NCI-H2107 treated with DMSO at 0.1 percent for 48 hours (cell line): Measurements from ENCODE around the gene PCSK6.

Experiments
- DNase-seq: peaks from one replicate; lab custom pipeline; 2025; ENCODE audit not compliant: unreplicated experiment; lab: John Stamatoyannopoulos, UW

Gene PCSK6

DNA sequence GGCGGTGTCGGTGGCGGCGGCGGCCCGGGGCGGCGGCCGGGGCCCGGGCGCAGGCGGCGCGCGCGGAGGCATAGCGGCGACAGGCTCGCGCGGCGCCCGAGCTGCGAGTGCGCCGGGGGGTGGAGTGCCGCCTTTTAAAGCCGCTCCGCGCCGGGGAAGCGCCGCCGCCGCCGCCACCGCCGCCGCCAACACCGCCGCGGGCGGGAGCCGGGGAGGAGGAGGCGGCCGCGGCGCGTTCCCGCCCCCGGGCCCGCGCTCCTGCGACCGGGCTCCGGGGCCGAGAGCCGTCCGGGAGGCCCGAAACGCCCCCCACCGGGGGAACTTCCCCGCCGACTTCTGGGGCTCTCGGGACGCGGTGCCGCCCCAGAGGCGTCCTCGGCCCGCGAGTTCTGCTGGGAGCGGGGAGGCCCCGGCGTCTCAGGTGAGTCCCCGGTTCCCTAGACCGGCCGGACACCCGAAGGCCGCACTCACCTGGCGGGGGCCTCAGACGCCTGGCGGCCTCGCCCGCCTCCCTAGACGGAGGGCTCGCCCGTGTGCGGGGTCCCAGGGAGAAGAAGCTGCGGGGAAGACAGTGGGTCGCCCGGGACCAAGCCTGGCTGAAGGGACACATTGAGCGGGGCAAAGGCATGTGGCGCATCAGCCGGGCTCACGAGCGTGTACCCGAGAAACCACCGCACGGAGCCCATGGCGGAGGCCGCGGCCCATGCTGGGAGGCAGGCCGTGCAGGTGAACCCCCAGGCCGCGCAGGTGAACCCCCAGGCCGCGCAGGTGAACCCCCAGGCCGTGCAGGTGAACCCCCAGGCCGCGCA is at the start of gene PCSK6:
TSS of gene PCSK6 (minus strand) at position 109 of the 809 bp plus-strand sequence. CDS start at position 72, 37 bp downstream.
- no peak for DNase-seq

DNA sequence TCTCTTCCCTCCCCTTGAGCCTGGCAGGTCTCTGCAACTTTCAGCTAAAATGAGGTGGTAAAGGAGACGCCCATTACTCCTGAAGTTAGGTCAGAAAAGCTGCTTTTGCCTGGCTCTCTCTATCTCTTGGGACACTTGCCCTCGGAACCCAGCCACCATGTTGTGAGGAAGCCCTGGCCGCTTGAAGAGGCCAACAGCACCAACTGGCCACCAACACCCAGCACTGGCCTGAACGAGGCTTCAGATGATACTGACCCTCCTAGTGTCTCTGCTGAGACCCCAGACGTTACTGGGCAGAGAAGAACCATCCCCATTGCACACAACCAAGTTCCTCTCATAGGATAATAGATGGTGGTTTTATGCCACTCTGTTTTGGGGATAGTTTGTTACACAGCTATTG is 49.5 kb upstream of the PCSK6 start:
- no peak for DNase-seq

DNA sequence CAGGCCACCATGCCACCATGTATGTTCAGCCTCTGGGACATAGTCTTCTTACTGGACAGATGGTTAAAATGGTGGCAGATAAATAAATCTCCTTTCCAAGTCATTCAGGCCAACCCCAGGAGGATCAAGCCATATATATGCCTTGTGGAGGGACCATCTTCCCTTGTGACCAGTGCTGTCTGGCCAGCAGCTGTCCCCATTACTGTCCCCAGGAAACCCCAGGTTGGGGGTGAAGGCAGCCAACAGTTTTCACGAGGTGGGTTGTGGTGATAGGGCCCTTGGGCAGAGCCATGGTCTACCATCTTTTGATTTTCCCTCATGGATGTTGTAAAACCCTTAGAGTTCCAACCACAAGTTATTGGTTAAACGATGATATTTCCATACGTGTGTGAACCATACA is 48.7 kb upstream of the PCSK6 start:
- DNase-seq, result no peak

DNA sequence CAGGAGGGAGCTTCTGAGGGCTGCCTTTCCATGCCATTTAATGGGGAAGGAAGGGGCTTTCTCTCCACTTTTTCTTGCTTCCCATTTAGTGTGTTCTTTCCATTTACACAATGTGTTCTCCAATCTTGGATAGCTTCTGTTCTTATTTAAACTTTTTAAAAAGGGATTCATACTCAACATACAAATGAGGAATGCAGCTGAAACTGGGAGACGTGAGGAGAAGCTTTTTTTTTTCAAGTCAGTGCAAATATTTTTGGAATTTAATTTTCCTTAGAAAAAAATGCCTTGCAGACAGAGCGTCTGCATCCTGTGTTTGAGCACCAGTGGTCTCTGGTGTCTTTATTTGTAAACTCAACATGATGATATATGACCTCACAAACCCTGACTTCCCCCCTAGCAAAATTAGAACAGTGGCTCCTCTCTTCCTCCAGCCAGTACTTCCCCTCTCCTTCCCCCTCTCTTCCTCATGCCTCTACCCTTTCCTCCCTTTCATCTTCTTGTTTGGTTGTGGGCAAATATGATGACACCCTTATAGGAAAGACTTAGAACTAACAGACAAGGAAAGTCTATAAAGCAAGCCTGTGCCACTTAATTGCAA is 48.1 kb upstream of the PCSK6 start:
- DNase-seq, result no peak

DNA sequence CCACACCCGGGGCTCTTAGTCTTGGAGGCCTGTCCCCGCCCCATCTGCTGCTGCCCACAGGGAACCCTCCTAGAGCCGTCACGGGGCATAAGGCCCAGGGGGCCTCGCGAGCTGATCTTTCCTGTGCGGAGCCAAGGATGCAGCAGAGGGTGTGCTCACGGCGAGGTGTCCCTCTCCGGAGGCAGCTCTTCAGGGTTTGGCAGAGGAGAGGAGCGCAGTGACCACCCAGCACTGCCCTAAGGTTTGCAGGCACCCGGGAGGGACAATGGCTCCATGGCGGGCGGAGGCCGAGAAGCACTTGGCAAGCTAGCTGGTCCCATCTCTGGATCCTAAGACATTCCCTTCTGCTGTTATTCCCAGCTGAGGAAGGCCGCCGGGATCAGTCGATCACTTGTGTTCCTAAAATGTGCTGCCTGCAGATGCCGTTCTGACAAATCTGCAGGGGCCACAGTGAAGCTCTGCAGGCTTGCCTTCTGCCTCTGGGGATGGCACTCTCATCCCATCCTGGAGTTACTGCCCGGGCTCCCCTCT is 47.4 kb upstream of the PCSK6 start:
- no peak for DNase-seq

DNA sequence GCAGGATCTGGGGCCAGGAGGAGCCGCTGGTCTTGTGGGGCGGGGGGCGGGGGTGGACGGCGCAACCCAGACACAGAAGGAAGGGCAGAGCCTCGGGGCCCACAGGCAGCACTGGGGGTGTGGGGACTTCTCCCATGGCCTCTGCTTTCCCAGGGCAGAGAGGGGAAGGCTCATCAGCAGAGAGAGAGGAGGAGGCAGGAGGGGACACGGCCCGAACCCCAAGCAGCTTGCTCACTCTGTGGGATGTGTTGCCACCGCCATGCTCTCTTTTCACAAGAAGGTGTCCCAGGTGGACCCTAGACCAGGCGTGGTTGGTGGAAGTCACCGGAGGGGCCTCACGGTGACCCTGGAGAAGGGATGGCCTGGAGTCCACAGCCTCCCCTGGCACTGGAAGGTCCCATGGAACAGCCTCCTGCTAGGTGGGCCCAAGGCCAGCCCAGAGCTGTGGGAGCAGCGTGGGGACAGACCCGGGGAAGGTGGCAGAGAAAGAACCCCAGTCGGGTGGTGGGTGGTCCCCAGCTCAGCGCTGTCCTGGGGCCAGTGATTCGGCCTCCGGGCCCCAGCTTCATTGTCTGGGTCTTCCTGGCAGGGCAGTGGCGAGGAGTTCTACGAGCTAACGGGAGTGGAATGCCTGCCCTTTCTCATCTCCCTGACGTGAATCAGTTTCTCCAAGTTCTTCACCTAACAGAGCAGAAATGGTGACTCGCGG is 46.8 kb upstream of the PCSK6 start:
- DNase-seq, result no peak

DNA sequence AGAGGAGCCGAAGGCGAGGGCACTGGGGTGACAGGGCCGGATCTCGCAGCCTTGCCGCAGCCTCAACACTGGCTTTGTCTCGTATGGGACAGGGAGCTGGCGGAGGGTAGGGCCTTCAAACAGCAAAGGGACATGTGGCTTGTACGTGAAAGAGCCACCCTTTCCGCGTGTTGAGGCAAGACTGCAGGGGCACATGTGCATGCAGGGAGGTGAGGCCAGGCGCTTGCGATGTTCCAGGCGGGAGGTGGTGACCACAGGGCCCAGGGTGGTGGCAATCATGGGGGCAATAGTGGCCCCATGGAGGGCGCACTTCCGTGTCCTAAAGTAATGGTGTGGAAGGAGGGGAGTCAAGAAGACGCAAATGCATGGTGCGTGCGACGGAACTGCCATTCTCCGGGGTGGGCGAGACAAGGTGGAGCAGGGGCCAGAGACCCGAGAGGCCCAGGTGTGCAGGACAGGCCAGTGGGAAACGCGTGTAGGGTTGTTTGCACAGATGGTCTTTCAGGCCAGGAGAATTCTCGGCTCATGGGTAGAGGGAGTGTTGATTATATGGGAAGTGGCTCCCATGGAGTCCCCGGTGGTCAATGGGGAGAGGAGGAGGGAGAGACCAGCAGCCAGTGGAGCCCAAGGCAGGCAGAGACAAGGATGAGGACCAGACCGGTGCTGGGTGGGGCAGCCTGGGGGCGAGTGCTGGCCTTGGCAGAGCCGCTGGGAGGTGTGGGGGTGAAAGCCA is 45.8 kb upstream of the PCSK6 start:
- DNase-seq, result no peak

DNA sequence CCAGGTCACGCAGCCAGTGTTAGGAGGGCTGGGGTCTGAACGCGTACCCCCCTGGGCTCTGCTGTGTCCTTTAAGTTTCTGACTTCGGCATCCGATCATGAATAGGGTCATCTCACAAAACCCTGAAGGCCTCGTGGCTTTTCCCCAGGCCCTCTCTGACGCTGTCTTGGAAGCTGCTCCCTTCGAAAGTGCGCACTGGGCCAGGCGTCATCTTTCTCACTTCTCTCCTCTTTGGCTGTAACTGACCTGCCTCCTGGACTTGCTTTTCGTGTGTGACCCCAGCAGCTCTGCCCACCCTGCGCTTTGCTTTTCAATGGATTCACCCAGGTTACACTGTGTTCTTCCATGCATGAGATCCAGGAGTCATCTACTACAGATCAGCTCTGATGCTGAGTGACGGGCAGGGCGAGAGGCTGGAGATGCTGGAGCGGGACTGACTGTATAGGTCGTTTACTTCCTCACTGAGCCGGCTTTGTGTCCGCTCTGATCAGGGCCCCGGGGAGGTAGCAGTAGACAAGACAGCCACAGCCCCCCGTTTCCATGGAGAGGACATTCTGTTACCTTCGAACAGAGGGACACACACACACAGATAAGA is 45.0 kb upstream of the PCSK6 start:
- DNase-seq, result no peak

DNA sequence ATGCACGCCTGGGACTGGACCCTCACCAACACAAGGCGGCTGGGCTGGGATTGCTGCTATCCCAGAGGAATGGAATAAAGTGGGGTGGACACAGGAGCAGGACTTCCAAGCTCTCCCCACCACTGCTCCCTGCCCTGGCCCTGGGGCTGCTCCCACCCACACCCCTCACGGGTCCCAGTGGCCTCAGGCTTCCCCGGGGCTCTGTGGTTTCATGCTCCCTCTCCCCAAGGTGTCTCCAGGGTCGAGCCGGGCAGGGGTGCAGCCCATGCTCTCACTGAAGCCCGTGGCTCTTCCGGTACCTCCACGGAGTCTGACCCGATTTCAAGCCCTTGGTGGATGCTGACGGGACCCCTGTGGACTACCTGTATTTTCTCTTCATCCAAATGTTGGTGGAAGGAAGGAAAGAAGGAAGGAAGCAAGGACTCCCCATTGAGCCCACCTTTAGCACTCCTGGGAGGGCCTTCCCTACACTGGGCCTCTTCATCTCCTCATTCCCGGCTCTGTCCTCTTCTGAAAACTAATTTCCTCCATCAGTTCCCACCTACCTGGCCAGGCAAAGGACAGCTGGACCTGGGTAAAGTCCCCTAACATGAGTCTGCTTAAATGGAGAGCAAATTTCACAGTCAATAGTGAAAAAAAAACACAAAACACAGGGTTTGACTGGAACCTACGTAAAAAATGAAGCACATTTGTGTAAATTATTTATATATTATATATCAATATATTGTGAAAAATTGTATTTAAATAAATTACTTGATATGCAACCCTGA is 44.0 kb upstream of the PCSK6 start:
- DNase-seq, result no peak

DNA sequence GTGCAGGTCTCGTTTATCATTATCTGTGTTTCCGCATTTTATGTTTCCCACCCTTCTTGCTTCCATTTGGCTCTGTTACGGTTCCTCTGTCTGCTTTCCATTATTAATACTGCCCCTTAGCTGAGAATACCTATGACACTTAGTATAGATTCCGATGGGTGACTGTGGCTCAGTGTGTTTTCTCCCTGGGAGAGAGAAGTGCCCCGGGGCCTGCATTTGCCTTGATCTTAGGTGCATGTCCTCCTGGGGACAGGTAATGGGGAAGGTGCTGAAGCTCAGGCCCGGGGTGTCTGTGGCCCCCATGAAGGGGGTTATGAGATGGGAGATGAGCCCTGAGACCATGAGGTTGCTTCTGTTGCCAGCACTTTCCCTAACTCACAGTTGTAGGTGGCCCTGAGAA is 43.4 kb upstream of the PCSK6 start:
- DNase-seq, result no peak

DNA sequence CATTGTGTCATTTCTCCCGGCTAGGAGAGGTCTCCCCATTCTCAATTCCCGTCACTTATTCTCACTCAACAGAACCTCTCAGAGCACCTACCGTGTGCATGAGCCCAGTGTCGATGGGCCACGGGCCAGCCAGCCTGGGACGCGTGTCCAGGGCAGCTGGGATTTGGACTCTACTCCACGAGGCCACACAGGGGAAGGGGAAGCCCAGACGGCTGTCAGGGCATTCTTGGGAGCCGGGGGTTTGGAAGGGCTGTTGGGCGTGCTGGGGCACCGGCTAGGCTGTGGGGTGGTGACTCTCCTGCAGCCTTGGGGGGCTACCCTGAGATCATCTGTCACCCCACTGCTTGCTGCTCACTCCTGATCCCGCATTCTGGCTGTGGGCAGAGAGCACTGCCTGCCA is 41.7 kb upstream of the PCSK6 start:
- no peak for DNase-seq

DNA sequence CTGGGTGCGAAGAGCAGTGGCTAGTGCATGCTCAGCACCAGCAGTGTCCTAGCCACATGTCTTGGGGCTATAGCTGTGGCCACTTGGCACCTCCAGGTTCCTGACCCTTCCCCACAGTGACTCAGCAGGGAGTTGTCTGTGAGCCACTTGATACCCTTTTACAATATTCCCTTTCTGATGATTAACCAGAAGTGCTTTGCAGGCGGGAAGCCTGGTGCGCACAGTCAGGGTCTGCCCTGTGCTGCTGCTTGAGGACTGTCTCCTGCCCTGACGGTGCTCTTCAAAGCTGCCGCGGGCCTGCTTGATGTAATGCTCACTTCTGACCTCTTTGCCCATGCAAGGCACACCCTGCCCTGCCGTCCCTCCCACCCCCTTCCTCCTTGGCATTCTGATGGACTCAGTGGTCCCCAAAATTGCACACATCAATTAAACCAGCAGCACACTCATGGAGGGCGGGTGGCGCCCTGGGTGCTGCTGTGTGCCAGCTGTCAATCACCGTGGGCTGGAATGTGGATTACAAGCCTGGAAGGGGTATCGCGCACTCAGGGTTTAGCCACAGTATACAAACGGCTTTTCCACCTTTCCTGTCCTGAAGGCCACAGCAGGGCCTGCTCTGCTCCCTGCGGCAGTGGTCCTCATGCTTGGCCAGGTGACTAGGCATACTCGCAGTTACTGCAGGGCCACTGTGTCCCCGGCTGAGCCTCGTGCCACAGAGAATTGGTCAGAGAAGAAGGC is 40.9 kb upstream of the PCSK6 start:
- DNase-seq, result no peak

DNA sequence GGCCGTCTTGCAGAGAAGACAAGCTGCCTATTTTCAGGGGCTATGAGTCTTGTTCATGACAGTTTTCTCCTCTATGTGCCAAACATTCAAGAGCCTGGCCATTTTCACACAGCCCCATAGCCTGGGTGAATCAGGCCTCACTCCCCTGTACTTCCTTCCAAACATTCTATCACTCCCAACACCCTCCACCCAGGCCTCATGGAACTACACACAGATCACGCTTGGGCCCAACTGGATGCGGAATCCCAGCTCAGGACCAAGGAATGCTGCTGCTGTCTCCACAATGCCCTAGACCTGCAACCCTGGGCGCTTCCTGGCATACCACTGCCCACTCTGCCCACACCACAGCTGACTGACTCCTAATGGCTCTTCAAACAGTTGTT is 39.4 kb upstream of the PCSK6 start:
- DNase-seq, result no peak

DNA sequence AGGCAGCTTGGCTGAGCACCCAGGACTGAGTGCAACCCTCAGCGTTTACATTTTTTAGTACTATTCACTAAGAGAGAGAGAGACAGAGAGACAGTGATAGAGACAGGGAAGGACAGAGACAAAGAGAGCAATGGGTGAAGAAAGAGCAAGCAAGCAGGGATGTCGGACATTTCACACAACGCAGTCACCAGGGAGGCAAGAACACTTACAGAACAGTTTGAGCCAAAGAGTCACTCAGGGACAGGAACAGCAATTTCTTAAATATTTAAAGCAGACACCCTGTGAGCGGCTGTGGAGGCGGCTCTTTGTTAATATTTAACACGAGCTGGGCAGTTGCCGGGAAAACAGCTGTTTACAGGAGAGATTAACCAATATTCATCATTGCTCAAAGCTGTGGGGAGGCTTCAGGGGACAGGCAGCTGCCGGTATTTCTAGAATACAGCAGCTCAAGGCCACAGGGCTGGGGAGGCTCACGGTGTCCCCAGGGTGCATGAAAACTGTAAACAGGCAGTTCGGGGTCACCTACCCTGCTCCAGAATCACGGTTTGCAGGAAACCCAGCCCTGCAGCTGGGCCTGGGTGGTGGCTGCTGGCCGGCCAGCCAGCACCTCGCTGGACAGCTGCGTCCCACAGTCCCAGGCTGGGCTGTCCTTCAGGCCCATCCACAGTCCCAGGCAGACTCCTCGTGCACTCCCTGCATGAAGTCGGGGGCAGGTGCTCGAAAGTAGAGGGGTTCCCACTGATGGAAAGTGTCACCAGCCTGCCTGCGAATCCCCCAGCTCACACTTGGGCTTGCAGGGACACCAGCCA is 38.8 kb upstream of the PCSK6 start:
- no peak for DNase-seq

DNA sequence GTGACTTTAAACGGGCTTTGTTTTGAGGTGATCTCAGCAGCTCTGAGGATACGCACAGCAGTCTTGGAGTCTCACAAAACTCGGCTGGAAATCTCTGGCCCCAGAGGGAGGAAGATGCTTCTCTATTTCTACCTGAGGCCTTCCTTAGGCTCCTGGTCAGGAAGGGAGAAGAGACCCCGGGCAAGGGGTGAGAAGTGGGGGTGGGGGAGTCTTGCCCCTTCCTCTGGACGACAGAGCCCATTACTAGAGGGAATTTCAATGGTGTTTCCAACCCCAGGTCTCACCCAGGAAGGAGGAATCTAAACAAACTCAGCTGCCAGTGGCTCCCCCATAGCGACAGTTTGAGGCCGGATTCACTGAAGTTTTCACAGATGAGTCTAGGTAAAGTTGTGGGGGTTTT is 37.4 kb upstream of the PCSK6 start:
- DNase-seq, result no peak

DNA sequence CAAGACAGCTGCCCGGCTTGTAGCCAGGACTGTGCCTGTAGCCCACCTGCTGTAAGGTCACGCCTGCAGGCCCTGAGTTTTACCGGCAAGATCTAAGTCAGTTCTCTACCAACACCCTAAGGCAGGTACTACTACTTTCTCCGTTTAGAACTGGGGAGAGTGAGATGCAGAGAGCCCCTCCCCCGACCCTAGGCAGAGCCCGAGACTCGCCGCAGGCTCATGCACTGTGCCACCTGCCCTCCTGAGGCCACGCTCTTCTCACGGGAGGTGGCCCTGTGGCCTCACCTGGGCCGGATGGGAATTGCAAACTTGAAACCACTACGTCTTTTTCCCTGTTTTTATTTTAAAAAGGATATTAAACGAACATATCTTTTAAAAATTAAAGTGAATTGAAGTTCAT is 36.9 kb upstream of the PCSK6 start:
- DNase-seq, result no peak

DNA sequence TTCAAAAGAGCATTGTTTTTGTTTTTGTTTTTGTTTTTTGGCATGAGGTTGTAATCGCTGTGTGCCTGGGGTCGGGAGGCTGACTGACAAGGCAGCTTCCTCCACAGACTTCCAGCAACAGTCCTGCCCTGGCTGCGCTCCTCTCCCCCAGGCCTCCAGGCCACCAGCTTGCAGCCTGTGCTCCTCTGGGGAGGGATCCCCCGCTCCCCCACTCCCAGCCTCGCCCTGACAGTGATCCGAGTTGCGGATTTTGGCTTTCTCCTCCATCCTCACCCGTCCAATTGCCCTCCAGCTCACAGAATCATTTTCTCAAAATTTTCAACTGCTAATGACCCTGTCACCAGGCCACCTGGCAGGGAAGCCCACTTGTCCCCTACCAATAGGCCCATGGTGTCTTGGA is 36.5 kb upstream of the PCSK6 start:
- DNase-seq, result no peak

DNA sequence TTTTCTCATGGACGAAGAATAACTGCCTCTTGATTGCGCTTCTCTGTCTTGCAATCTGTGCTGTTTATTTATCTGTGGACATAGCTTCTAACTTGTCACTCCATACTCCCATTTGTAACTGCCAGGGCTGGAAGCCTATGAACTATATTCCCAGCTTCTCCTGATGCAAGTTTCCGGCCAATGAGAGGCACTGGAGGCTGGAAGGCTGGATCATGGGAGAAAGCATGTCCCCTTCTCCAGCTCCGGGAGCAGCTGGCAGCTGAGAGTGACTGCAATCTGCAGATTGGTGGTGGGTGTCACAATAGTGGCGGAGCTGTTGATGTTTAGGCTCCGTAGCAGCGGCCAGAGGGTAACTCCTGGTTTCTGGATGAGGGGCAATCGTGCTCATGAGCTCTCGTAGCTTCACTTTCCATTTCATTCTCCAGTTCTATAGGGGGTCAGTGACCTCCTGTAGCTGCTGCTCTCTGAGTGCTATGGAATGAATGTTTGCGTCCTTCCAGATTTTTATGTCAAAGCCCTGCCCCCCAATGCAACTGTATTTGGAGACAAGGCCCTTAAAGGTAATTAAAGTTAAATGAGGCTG is 35.7 kb upstream of the PCSK6 start:
- DNase-seq, result no peak
